Activated T-cell treated with anti-CD3 and anti-CD28 coated beads, Interleukin-2, amount 50 U/mL, for 24 hours (primary cell): ENCODE results near the gene OR1J2.

Experiments
- DNase-seq: peaks from one replicate; pipeline ENCODE4 v3.0.0-alpha.2; 2020
- H3K27ac Mint-ChIP-seq: 2 replicates; pipeline ENCODE4 v1.8.0; 2020; ENCODE audit warnings: mild to moderate bottlenecking, mixed read lengths
- H3K27me3 Mint-ChIP-seq: 2 replicates; pipeline ENCODE4 v1.8.0; 2020; ENCODE audit warnings: mixed read lengths
- H3K36me3 Mint-ChIP-seq: 2 replicates; pipeline ENCODE4 v1.8.0; 2020; ENCODE audit warnings: low read depth, mixed read lengths
- H3K4me1 Mint-ChIP-seq: 2 replicates; pipeline ENCODE4 v1.8.0; 2020; ENCODE audit warnings: low read depth, mixed read lengths
- H3K4me3 Mint-ChIP-seq: 2 replicates; pipeline ENCODE4 v1.8.0; 2020; ENCODE audit warnings: mild to moderate bottlenecking, moderate library complexity, mixed read lengths
- H3K9me3 Mint-ChIP-seq: 2 replicates; pipeline ENCODE4 v1.8.0; 2020; ENCODE audit warnings: mixed read lengths

Gene OR1J2, protein sequence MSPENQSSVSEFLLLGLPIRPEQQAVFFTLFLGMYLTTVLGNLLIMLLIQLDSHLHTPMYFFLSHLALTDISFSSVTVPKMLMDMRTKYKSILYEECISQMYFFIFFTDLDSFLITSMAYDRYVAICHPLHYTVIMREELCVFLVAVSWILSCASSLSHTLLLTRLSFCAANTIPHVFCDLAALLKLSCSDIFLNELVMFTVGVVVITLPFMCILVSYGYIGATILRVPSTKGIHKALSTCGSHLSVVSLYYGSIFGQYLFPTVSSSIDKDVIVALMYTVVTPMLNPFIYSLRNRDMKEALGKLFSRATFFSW

DNA sequence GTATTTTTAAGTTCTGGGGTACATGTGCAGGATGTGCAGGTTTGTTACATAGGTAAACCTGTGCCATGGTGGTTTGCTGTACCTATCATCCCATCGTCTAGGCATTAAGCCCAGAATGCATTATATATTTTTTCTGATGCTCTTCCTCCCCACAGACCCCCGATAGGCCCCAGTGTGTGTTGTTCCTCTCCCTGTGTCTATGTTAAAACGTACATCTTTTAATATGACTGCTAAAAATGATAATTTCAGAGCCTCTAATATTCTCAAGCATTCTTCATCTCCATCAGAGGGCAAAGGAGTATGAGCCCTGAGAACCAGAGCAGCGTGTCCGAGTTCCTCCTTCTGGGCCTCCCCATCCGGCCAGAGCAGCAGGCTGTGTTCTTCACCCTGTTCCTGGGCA, at the start of gene OR1J2:
Gene OR1J2, plus strand, starts transcription at position 301 of the 400 bp plus-strand sequence. Its CDS starts 0 bp downstream, at position 301.
- Mint-ChIP-seq H3K4me3 (no peak within 1 kb of the TSS), H3K27me3 (peaks cover 34% of the 10 kb centered on the region), H3K9me3 (no peaks in the 10 kb centered on the region), H3K4me1 (no peaks in the 10 kb centered on the region), H3K27ac (no peak within 1 kb of the TSS), H3K36me3 (no peaks in the 10 kb centered on the region)
- no peak for DNase-seq

DNA sequence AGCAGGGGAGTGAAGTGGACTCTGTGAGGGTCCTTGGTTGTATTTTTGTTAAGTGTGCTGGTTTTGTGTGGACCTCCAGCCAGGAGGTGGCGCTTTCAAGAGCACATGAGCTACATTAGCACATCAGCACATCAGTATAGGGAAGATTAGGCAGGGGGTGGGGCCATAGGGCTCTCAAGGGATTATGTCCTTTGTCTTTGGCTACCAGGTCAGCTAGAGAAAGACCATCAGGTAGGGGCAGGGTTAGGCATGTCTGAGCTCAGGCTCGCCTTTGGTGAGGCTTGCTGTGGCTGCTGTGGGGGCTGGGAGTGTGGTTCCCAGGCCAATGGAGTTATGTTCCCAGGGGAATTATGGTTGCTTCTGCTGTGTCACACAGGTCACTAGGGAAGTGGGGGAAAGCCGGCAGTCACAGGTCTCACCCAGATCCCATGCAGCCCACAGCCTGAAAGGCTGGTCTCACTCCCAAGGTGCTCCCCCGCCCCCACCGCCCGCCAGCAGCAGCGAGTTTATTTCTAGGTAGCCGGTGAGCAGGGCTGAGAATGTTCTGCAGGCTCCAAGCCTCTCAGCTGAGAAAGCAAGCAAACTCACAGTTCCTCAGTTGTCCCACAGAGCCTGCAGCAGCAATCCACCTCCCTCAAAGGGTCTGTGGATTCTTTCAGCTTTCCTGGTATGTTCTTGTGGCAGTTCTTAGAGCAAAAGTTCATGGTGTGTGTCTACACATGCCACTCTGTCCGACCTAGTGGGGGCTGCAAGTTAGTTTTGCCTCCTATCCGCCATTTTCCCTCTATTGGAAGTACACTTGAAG, 46.6 kb upstream of the OR1J2 start:
- peak; percentile 30 for DNase-seq
- H3K27me3 Mint-ChIP-seq, result peaks cover 50% of the 10 kb centered on the region
- peak overlapping the region; percentile 80 for H3K27ac Mint-ChIP-seq
- H3K4me1 Mint-ChIP-seq, result peaks cover 18% of the 10 kb centered on the region
- peak overlapping the region; percentile 73 for H3K4me3 Mint-ChIP-seq
- H3K9me3 Mint-ChIP-seq, result no peaks in the 10 kb centered on the region
- no peaks in the 10 kb centered on the region for H3K36me3 Mint-ChIP-seq

DNA sequence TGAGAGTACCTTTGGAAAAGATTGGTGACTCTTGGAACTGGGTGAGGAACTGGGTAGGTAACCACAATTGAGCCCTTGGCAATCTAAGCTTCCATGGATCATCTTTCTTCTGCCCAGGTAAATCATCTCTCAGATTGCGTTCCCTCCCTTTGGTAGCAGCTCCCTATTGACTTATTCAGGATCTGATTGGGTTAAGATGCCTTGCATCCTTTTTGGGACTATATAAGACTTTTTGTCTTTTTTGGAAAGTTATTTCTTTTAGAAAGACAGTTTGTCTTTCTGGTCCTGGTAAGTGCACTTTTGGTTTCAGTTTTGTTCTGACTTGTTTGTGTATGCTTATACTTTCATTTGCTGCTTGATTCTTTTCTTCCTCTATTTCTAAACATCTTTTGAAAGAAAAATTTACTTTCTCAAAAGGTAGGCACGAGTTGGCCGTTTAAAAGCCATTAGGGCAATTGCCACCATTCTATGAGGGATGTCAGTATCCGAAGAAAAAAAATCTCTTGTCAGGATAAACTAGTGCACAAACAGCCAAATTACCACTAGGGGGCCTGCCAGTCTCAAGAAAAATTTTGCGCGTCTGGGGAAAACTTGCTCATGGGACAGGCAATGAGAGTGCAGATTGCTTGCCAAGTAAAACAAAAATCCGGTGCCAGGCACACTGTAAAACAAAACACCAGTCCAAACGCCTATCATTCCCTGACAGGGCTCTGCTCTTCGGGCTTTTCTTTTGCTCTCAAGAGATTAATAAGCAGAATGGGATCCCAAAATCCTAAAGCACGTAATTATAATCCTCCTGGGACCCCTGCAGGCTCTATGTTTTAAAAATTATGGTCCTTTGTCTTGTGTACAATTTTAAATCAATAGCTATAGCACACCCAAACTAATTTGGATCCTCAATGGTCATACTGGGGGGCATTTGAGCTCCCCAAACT, 45.7 kb upstream of the OR1J2 start:
- Mint-ChIP-seq H3K36me3 (no peaks in the 10 kb centered on the region), H3K27me3 (peaks cover 43% of the 10 kb centered on the region), H3K4me1 (peaks cover 18% of the 10 kb centered on the region), H3K9me3 (no peaks in the 10 kb centered on the region), H3K4me3 (peak overlapping the region; percentile 73), H3K27ac (peak overlapping the region; percentile 80)
- peak; percentile 63 for DNase-seq

DNA sequence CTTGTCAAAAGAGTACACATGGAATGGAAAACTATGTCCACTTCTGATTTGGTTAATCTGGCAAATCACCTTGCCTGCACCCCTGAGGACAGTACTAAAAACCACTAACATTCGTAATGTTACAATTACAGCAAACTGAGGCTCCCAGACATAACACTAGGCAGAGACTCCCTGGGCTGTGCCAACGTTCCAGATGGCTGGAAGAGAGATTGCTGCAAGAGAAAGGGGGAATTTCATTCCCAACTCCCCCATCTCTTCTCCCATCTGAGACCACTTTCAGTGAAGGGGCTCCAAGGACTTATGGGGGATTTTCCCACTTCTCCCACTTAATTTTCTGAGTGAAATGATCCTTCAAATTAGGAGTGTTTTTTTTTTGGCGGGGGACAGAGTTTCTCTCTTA, 44.1 kb upstream of the OR1J2 start:
- Mint-ChIP-seq H3K27ac (no peak overlapping the region), H3K9me3 (no peaks in the 10 kb centered on the region), H3K4me1 (peaks cover 18% of the 10 kb centered on the region), H3K27me3 (peaks cover 31% of the 10 kb centered on the region), H3K36me3 (no peaks in the 10 kb centered on the region), H3K4me3 (no peak overlapping the region)
- no peak for DNase-seq

DNA sequence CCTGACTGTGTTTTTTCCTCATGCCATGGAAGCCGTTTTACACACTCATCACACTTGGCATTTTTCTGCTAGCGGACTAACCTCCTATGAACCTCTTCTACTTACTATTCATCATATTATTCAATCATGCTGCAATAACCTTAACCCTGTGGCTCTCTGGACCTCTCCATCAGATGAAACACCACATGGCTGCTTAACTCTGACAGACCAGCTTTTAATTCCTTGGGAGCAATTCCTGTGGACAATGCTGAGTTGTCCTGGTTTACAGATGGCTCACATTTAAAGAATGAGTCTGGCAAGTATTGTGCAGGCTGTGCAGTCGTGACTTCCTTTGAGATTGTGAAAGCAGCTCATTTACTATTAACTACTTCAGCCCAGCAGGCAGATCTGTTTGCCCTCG, 41.9 kb upstream of the OR1J2 start:
- Mint-ChIP-seq H3K4me1 (peaks cover 16% of the 10 kb centered on the region), H3K9me3 (no peaks in the 10 kb centered on the region), H3K4me3 (no peak overlapping the region), H3K27me3 (peaks cover 15% of the 10 kb centered on the region), H3K27ac (no peak overlapping the region), H3K36me3 (no peaks in the 10 kb centered on the region)
- DNase-seq, result no peak

DNA sequence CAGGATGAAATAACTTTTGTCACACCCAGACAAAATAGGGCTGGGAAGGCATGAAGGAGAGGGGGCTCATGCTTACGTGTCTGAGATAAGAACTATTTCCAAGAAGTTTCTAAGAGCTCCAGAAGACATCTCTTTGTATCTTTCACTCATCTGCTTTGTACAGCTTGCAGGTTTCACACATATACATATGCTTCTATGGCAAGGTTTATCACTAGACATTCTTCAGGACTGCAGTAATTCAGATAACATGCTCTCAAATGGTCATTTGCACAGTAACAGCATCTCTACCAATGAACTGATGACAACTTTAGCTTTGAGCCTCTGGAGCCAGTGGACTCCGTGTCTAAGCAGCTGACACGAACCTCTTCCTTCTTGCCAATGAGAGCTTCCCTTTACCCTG, 36.0 kb upstream of the OR1J2 start:
- Mint-ChIP-seq H3K27ac (no peak overlapping the region), H3K27me3 (peaks cover 40% of the 10 kb centered on the region)
- DNase-seq, result no peak

DNA sequence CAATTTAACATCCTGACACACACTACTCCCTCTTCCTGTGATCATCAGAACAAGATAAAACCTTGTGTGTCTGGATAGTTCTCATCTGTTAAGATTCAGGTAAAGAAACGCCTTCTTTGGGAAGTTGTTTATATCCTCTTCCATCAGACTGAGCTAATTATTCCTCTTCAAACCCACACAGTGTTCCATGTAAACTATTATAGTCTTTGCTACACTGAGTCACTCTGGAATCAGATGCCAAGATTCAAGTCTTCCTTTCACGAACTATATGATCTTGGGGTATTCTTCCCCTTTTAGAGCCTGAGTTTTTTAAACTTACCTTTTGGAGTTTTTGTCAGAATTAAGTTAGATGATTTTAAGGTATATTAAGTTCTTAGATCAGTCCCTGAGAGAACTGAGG, 34.9 kb upstream of the OR1J2 start:
- H3K4me1 Mint-ChIP-seq, result peaks cover 2% of the 10 kb centered on the region
- H3K4me3 Mint-ChIP-seq, result no peak overlapping the region
- H3K9me3 Mint-ChIP-seq, result no peaks in the 10 kb centered on the region
- peaks cover 40% of the 10 kb centered on the region for H3K27me3 Mint-ChIP-seq
- no peaks in the 10 kb centered on the region for H3K36me3 Mint-ChIP-seq
- no peak for DNase-seq
- no peak overlapping the region for H3K27ac Mint-ChIP-seq

More for the DNA sequence above, 36.0 kb upstream of the OR1J2 start:
- no peaks in the 10 kb centered on the region for H3K9me3 Mint-ChIP-seq
- H3K4me3 Mint-ChIP-seq, result no peak overlapping the region
- no peaks in the 10 kb centered on the region for H3K36me3 Mint-ChIP-seq
- peaks cover 2% of the 10 kb centered on the region for H3K4me1 Mint-ChIP-seq

DNA sequence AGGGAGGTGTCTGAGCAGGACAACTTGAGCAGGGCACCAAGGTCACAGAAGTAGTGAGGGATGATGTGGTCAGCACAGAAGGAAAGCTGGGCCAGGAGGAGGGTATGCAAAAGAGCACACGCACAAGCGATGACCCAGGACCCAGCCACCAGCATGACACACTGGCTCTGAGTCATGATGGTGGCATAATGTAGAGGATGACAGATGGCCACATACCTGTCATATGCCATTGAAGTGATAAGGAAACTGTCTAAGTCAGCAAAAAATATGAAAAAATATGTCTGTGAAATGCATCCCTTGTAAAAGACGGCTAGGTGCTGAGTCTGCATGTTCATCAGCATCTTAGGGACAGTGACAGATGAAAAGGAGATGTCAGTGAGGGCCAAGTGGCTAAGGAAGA, 33.3 kb upstream of the OR1J2 start:
- H3K9me3 Mint-ChIP-seq, result no peaks in the 10 kb centered on the region
- no peaks in the 10 kb centered on the region for H3K36me3 Mint-ChIP-seq
- peaks cover 40% of the 10 kb centered on the region for H3K27me3 Mint-ChIP-seq

DNA sequence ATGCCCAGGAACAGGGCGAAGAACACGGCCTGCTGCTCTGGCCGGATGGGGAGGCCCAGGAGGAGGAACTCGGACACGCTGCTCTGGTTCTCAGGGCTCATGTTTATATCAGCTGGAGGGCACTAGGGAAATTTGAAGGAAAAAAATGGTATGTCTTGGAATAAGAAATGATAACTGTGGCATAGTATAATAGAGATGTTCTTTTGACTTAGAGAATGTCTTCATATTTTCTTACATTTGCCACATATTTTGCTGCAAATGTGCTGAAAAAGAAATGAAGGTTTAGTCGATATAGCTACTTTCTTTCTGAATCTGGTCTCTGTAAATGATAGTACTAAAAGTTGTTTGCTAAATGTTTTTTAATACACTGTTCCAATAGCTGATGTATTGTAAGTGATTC, 32.8 kb upstream of the OR1J2 start, which contains the start of gene OR1J1:
Gene OR1J1, minus strand, starts transcription at position 101 of the 400 bp plus-strand sequence. Its CDS starts 0 bp downstream, at position 101.
- Mint-ChIP-seq H3K4me1 (peaks cover 2% of the 10 kb centered on the region), H3K4me3 (no peak within 1 kb of the TSS), H3K27ac (no peak within 1 kb of the TSS), H3K27me3 (peaks cover 40% of the 10 kb centered on the region), H3K9me3 (no peaks in the 10 kb centered on the region), H3K36me3 (no peaks in the 10 kb centered on the region)
- no peak for DNase-seq

More for the DNA sequence above, 33.3 kb upstream of the OR1J2 start:
- Mint-ChIP-seq H3K4me1 (peaks cover 2% of the 10 kb centered on the region), H3K27ac (no peak overlapping the region), H3K4me3 (no peak overlapping the region)
- DNase-seq, result no peak

DNA sequence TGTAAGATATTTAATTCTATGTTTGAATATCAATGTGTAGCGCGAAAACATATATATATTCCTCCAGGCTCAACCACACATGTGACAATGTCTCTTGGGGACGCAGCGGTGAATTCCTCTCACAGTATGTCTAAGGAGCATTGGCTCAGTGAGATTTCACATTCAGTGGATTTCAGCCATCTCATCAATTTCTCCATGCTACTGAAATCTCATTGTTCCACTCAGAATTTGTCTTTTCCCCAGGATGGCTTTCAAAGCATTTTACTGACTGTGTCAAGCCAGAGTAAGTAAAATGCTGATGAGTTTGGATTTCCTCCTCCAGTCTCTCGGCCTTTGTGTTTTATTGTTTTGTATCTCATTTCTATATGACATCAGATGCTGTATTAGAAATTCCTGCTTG, 31.5 kb upstream of the OR1J2 start:
- H3K27ac Mint-ChIP-seq, result no peak overlapping the region
- H3K9me3 Mint-ChIP-seq, result no peaks in the 10 kb centered on the region
- peaks cover 2% of the 10 kb centered on the region for H3K4me1 Mint-ChIP-seq
- H3K27me3 Mint-ChIP-seq, result peaks cover 33% of the 10 kb centered on the region
- no peaks in the 10 kb centered on the region for H3K36me3 Mint-ChIP-seq
- no peak for DNase-seq
- H3K4me3 Mint-ChIP-seq, result no peak overlapping the region

DNA sequence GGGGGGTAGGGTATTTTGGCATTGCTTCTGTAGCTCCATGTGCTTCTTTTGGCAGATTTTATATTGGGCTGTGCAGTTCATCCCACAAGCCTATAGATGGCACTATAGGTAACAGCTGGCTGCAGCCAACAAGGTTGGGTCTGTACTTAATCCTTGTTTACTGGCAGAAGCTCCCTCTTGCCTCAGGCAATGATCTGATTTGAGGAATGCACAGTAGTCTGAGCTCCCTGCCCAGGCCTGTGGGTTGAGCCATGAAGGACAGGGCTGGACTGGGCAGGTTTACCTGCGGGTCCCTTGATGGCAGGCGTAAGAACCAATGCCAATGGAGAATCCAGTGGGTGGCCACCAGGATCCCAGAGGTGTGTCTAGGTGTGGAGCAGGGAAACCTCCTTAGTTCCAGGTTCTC, 11.7 kb upstream of the OR1J2 start:
- peaks cover 51% of the 10 kb centered on the region for H3K27me3 Mint-ChIP-seq
- peaks cover 6% of the 10 kb centered on the region for H3K9me3 Mint-ChIP-seq
- H3K4me3 Mint-ChIP-seq, result no peak overlapping the region
- no peak overlapping the region for H3K27ac Mint-ChIP-seq
- no peaks in the 10 kb centered on the region for H3K36me3 Mint-ChIP-seq
- H3K4me1 Mint-ChIP-seq, result no peaks in the 10 kb centered on the region
- DNase-seq, result no peak

DNA sequence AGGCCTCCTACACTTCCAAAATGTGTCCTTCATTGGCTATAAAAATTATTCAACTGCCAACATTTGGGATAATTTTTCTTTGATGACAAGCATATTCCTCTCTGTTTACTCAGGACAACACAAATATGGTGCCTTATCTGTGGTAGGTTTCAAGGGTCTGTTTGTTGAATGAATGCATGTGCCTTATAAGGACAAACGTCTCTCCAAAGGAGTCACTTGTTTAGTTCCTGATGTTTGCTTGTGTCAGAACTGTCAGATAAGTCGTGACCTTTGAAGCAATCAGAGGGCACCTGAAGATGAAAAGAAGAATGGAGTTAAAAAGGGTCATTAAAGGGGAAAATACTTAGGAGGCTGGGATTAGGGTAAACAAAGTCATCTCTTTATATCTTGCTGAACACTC, 3.6 kb upstream of the OR1J2 start:
- DNase-seq, result no peak
- Mint-ChIP-seq H3K36me3 (no peaks in the 10 kb centered on the region), H3K9me3 (no peaks in the 10 kb centered on the region)

DNA sequence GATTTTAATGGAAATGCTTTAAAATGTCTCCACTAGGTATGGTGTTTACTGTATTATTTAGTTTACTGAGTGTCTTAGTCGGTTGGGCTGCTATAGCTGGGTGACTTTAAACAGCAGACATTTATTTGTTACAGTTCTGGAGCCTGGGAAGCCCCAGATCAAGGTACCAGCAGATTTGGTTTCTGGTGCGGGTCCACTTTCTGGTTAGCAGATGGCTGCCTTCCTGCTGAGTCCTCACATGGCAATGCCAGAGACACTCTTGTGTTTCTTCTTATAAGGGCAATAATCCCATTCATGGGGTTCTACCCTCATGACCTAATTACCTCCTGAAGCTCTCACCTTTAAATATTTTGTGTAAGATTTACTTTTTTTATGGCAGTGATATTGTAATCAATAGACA, 7.6 kb downstream of the OR1J2 start:
- DNase-seq, result no peak
- H3K9me3 Mint-ChIP-seq, result no peaks in the 10 kb centered on the region
- H3K4me1 Mint-ChIP-seq, result no peaks in the 10 kb centered on the region
- H3K27ac Mint-ChIP-seq, result no peak overlapping the region
- H3K27me3 Mint-ChIP-seq, result peaks cover 20% of the 10 kb centered on the region
- no peak overlapping the region for H3K4me3 Mint-ChIP-seq
- no peaks in the 10 kb centered on the region for H3K36me3 Mint-ChIP-seq

More for the DNA sequence above, 3.6 kb upstream of the OR1J2 start:
- Mint-ChIP-seq H3K27ac (no peak overlapping the region), H3K4me1 (no peaks in the 10 kb centered on the region), H3K27me3 (peaks cover 31% of the 10 kb centered on the region), H3K4me3 (no peak overlapping the region)

DNA sequence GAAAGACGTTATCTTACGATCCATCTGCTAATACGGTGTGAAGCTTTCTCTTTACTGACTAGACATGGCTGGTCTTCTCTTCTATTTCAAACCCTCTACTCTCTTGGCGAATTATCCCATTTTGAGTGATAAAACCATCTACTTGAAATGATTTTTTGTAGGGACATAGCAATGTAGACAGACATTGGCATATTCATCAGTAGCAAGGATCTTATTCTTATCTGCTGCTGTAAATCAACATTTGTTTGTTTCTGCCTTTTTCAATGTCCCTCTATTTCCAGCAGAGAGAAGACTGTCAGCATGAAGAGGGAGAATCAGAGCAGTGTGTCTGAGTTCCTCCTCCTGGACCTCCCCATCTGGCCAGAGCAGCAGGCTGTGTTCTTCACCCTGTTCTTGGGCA, 8.2 kb downstream of the OR1J2 start, which contains the start of gene OR1J4:
Gene OR1J4, plus strand, starts transcription at position 301 of the 400 bp plus-strand sequence. Its CDS starts 0 bp downstream, at position 301.
- Mint-ChIP-seq H3K36me3 (no peaks in the 10 kb centered on the region), H3K9me3 (no peaks in the 10 kb centered on the region), H3K4me3 (no peak within 1 kb of the TSS), H3K27ac (no peak within 1 kb of the TSS), H3K4me1 (no peaks in the 10 kb centered on the region), H3K27me3 (peaks cover 23% of the 10 kb centered on the region)
- DNase-seq, result no peak
